Breast epithelium (tissue), 3 donors: ENCODE data around the gene KCNJ10.

Experiments
- CTCF ChIP-seq, 3 donors: fragments of 450-650 bp; IDR thresholded peaks; one replicate each; pipeline ENCODE4 v1.5.1; 2016 to 2017; ENCODE audit warnings: antibody characterized with exemption in 3 of 3, mild to moderate bottlenecking in 3 of 3, moderate library complexity in 3 of 3
- POLR2A ChIP-seq: fragments of 450-650 bp; IDR thresholded peaks from one replicate; pipeline ENCODE4 v1.6.1; 2016; ENCODE audit warnings: antibody characterized with exemption, mild to moderate bottlenecking, moderate library complexity

- TF ChIP-seq CTCF (IDR thresholded peaks at IDR 0.05) = no peak
- TF ChIP-seq POLR2A = no peak
Observed at GRCh38 chr1:160032165-160032820, 37.7 kb downstream of the KCNJ10 start.
